IMR-90 (cell line): ENCODE measurements around the gene TAS2R3. TPM values are rescaled to one million over a fixed set of nuclear protein-coding genes. Genes with fewer than 3 reads are reported as not detected.

Experiments
- ATAC-seq: fragments of 200-7000 bp; cut with Tn5 transposase; 2 replicates; pipeline ENCODE4 v1.9.1; 2020; ENCODE audit warnings: low read depth, mild to moderate bottlenecking, moderate library complexity
- BruUV-seq: library from RNA; stranded (reverse); fragments of 400-500 nt; replicated peaks from 2 replicates; lab custom pipeline; 2021; lab: Mats Ljungman, UMichigan
- CTCF ChIA-PET: fragments of 300-600 bp; formaldehyde crosslinking; extraction: SDS; loops from one replicate; lab custom pipeline; 2021; ENCODE audit warnings: antibody characterized with exemption; lab: Yijun Ruan, JAX
- POLR2A ChIA-PET: fragments of 300-600 bp; sonication (Branson Sonifier 250); formaldehyde crosslinking; loops from one replicate; lab custom pipeline; 2022; ENCODE audit warnings: antibody characterized with exemption; ENCODE audit not compliant: unreplicated experiment; lab: Charles Lee
- DNase-seq: peaks from one replicate; pipeline ENCODE4 v3.0.0; 2013
- H2AFZ ChIP-seq: replicated peaks from 2 replicates; pipeline ENCODE3; 2013; ENCODE audit warnings: low read length, mild to moderate bottlenecking; ENCODE audit not compliant: poor library complexity
- H2AK5ac ChIP-seq: 2 replicates; pipeline ENCODE4 v1.6.1; 2013; ENCODE audit warnings: low read depth, low read length, inconsistent platforms
- H2AK9ac ChIP-seq: replicated peaks from 2 replicates; pipeline ENCODE3; 2013; ENCODE audit warnings: mild to moderate bottlenecking, low read depth, low read length, moderate library complexity; ENCODE audit not compliant: poor library complexity
- H2BK120ac ChIP-seq: 2 replicates; pipeline ENCODE4 v1.6.1; 2013; ENCODE audit warnings: low read depth, low read length, inconsistent platforms
- H2BK15ac ChIP-seq: 3 replicates; pipeline ENCODE4 v1.6.1; 2013; ENCODE audit warnings: low read depth, low read length, inconsistent platforms
- H2BK20ac ChIP-seq: 2 replicates; pipeline ENCODE4 v1.6.1; 2013; ENCODE audit warnings: low read depth, mild to moderate bottlenecking, inconsistent platforms, low read length, moderate library complexity
- H2BK5ac ChIP-seq: 2 replicates; pipeline ENCODE4 v1.6.1; 2013; ENCODE audit warnings: mild to moderate bottlenecking, low read depth, low read length, inconsistent platforms; ENCODE audit not compliant: poor library complexity, severe bottlenecking
- H3K14ac ChIP-seq: replicated peaks from 2 replicates; pipeline ENCODE4 v1.6.1; 2013; ENCODE audit warnings: low read depth, low read length, inconsistent platforms
- H3K18ac ChIP-seq: 2 replicates; pipeline ENCODE4 v1.6.1; 2013; ENCODE audit warnings: low read depth, low read length, control low read depth
- H3K23ac ChIP-seq: 2 replicates; pipeline ENCODE4 v1.6.1; 2013; ENCODE audit warnings: low read depth, low read length, inconsistent platforms
- H3K27ac ChIP-seq: 2 replicates; pipeline ENCODE4 v1.5.1; 2013; ENCODE audit warnings: mild to moderate bottlenecking, control low read depth, low read length; ENCODE audit not compliant: insufficient read depth
- H3K27me3 ChIP-seq: 2 replicates; pipeline ENCODE4 v1.6.1; 2013; ENCODE audit warnings: low read length; ENCODE audit not compliant: control insufficient read depth, insufficient read depth
- H3K36me3 ChIP-seq: 2 replicates; pipeline ENCODE4 v1.6.1; 2013; ENCODE audit warnings: low read length, mixed read lengths; ENCODE audit not compliant: control insufficient read depth, insufficient read depth
- H3K4ac ChIP-seq: 2 replicates; pipeline ENCODE4 v1.6.1; 2013; ENCODE audit warnings: low read depth, low read length, inconsistent platforms
- H3K4me1 ChIP-seq: 2 replicates; pipeline ENCODE4 v1.6.1; 2013; ENCODE audit warnings: low read length, mixed read lengths; ENCODE audit not compliant: control insufficient read depth, insufficient read depth
- H3K4me2 ChIP-seq: 2 replicates; pipeline ENCODE4 v1.6.1; 2013; ENCODE audit warnings: low read depth, mild to moderate bottlenecking, control low read depth, low read length, moderate library complexity
- H3K4me3 ChIP-seq: 2 replicates; pipeline ENCODE4 v1.5.1; 2013; ENCODE audit warnings: low read depth, mild to moderate bottlenecking, control low read depth, low read length, moderate library complexity; ENCODE audit not compliant: insufficient read depth
- H3K56ac ChIP-seq: 2 replicates; pipeline ENCODE4 v1.6.1; 2013; ENCODE audit warnings: low read length, inconsistent platforms; ENCODE audit not compliant: insufficient read depth; ENCODE audit errors: extremely low read depth
- H3K79me1 ChIP-seq, 2 experiments: 2 replicates each; pipeline ENCODE4 v1.6.1; 2013; ENCODE audit warnings: low read length in 2 of 2, inconsistent platforms in 1 of 2, low read depth in 1 of 2
- H3K9ac ChIP-seq: 2 replicates; pipeline ENCODE4 v1.6.1; 2013; ENCODE audit warnings: low read depth, low read length, control low read depth
- H3K9me1 ChIP-seq: 2 replicates; pipeline ENCODE4 v1.6.1; 2013; ENCODE audit warnings: low read length, inconsistent platforms; ENCODE audit not compliant: insufficient read depth
- H3K9me3 ChIP-seq: 2 replicates; pipeline ENCODE4 v1.6.1; 2013; ENCODE audit warnings: low read length; ENCODE audit not compliant: control insufficient read depth, insufficient read depth
- H4K20me1 ChIP-seq: 2 replicates; pipeline ENCODE4 v1.6.1; 2013; ENCODE audit warnings: low read length, inconsistent platforms; ENCODE audit not compliant: insufficient read depth
- H4K5ac ChIP-seq: 2 replicates; pipeline ENCODE4 v1.6.1; 2013; ENCODE audit warnings: mild to moderate bottlenecking, low read depth, low read length, control low read depth
- H4K8ac ChIP-seq, 2 experiments: 2 replicates each; pipeline ENCODE4 v1.6.1; 2013; ENCODE audit warnings: low read depth in 2 of 2, low read length in 2 of 2, control low read depth in 1 of 2, inconsistent platforms in 1 of 2
- H4K91ac ChIP-seq: 2 replicates; pipeline ENCODE4 v1.6.1; 2013; ENCODE audit warnings: low read depth, low read length, inconsistent platforms; ENCODE audit not compliant: insufficient read depth
- CEBPB ChIP-seq: IDR thresholded peaks from 2 replicates; pipeline ENCODE4 v1.6.1; 2012; ENCODE audit warnings: low read depth, low read length, improper control_type of control experiment
- WGBS, 2 experiments: methylation state at CpG; one replicate each; pipeline versions ENCODE4 v1.1.5 to v1.1.7; 2013; ENCODE audit warnings: missing lambda C conversion rate in 2 of 2; ENCODE audit not compliant: insufficient read length in 1 of 2; ENCODE audit errors: extremely low coverage in 2 of 2; 5-methylcytosine and 5-hydroxymethylcytosine counted together
- dilution Hi-C: fragments of 300-500 bp; cut with HindIII; formaldehyde crosslinking; loops from one replicate; pipeline ENCODE4 v1.14.3; 2018; ENCODE audit warnings: low sequenced_read_pairs; ENCODE audit not compliant: unreplicated experiment
- in situ Hi-C: fragments of 300-500 bp; cut with MboI; formaldehyde crosslinking; loops from 3 replicates; pipeline ENCODE4 v1.14.3; 2019; ENCODE audit warnings: low sequenced_read_pairs, inconsistent platforms, mixed read lengths
- intact Hi-C: fragments of 100-400 bp; cut with micrococcal nuclease; formaldehyde crosslinking; loops from 2 replicates; pipeline ENCODE4 v1.10.0; 2022
- polyA plus RNA-seq, 3 experiments: library from polyadenylated mRNA; depleted of rRNA; stranded (reverse); fragments of >200 nt; gene quantifications; 2 replicates each; pipeline ENCODE4 v1.2.3, GENCODE V29; 2012; ENCODE audit warnings: low replicate concordance in 1 of 3
- total RNA-seq: library from RNA; depleted of rRNA; stranded (reverse); fragments of >200 nt; gene quantifications from 2 replicates; pipeline ENCODE4 v1.2.3, GENCODE V29; 2012

TAS2R3 gene
- total and polyA plus RNA-seq, 2 of the 4 experiments (the other 2 are of a cell fraction) = 0.72 TPM; not detected in 1

GRCh38 chr7:141729020-141729419 lies 34.9 kb upstream of the TAS2R3 start:
- Histone ChIP-seq H3K27me3 (no peaks in the 10 kb centered on the region), H3K14ac (no peak overlapping the region), H3K23ac (no peak overlapping the region), H2BK5ac (no peak overlapping the region), H2BK15ac (no peak overlapping the region), H2AK5ac (no peak overlapping the region), H3K4me1 (no peaks in the 10 kb centered on the region), H4K8ac (no peak overlapping the region), H2BK120ac (no peak overlapping the region), H3K4me2 (no peak overlapping the region), H3K79me1 (no peaks in the 10 kb centered on the region), H2AFZ (no peak overlapping the region), H2BK20ac (no peak overlapping the region), H3K9ac (no peak overlapping the region), H3K56ac (no peak overlapping the region), H3K36me3 (no peaks in the 10 kb centered on the region), H2AK9ac (no peak overlapping the region), H3K4ac (no peak overlapping the region), H3K9me1 (no peaks in the 10 kb centered on the region), H3K9me3 (no peaks in the 10 kb centered on the region), H3K4me3 (no peak overlapping the region), H4K20me1 (no peaks in the 10 kb centered on the region), H4K5ac (no peak overlapping the region), H3K18ac (no peak overlapping the region), H4K91ac (no peak overlapping the region), H3K27ac (no peak overlapping the region)
- POLR2A ChIA-PET = no interaction called here
- WGBS, 2 experiments = no CpG with 5 or more reads among the region's 1 CpG
- DNase-seq (no peak), ATAC-seq (no peak)
- CTCF ChIA-PET = no interaction called here
- dilution Hi-C loops = no loop called here
- intact Hi-C loops = loop anchor here (2.0 kb wide), 1 partner anchor 20 kb away; the partner anchor contains the start of gene WEE2
- no TSS peak for BruUV-seq
- in situ Hi-C loops = no loop called here
- no peak for TF ChIP-seq CEBPB
